WTC11 (cell line): ENCODE results near the gene ZDHHC11B. TPM values are rescaled to one million over a fixed set of nuclear protein-coding genes. Genes with fewer than 3 reads are reported as not detected.
A peak's percentile ranks its signal among the peaks of the same experiment; 100 is the strongest.

Experiments
- ATAC-seq: fragments of 200-7000 bp; cut with Tn5 transposase; 2 replicates; pipeline ENCODE4 v1.10.0; 2021; ENCODE audit warnings: mild to moderate bottlenecking, moderate library complexity
- CTCF ChIA-PET: fragments of 300-600 bp; sonication (Branson Sonifier 250); formaldehyde crosslinking; loops from one replicate; lab custom pipeline; 2021; ENCODE audit warnings: antibody characterized with exemption; lab: Charles Lee
- POLR2A ChIA-PET: fragments of 350-600 bp; sonication (Branson Sonifier 250); formaldehyde crosslinking; loops from one replicate; lab custom pipeline; 2021; ENCODE audit warnings: antibody characterized with exemption; lab: Charles Lee
- DNase-seq: peaks from one replicate; pipeline ENCODE4 v3.0.0; 2021; ENCODE audit warnings: low spot score
- H3K27ac Mint-ChIP-seq: 2 replicates; pipeline ENCODE4 v1.8.0; 2021; ENCODE audit warnings: mixed read lengths
- H3K27me3 Mint-ChIP-seq: 2 replicates; pipeline ENCODE4 v1.8.0; 2021; ENCODE audit warnings: low read depth, mild to moderate bottlenecking, moderate library complexity, mixed read lengths
- H3K36me3 Mint-ChIP-seq: 2 replicates; pipeline ENCODE4 v1.8.0; 2021; ENCODE audit warnings: mixed read lengths
- H3K4me1 Mint-ChIP-seq: 2 replicates; pipeline ENCODE4 v1.8.0; 2022; ENCODE audit warnings: mixed read lengths
- H3K4me3 Mint-ChIP-seq: 2 replicates; pipeline ENCODE4 v1.8.0; 2021; ENCODE audit warnings: mild to moderate bottlenecking, moderate library complexity, mixed read lengths
- H3K9me3 Mint-ChIP-seq: 2 replicates; pipeline ENCODE4 v1.8.0; 2021; ENCODE audit warnings: mixed read lengths
- ARID4B ChIP-seq: sonication (generic); formaldehyde crosslinking; IDR thresholded peaks from 2 replicates; pipeline ENCODE4 v1.8.0; 2023; ENCODE audit warnings: missing genetic modification reagents, mild to moderate bottlenecking, borderline replicate concordance
- ETV6 ChIP-seq: sonication (generic); formaldehyde crosslinking; IDR thresholded peaks from 2 replicates; pipeline ENCODE4 v1.8.1; 2022; ENCODE audit warnings: mild to moderate bottlenecking, missing genetic modification reagents
- GRHL2 ChIP-seq: fragments of 250-450 bp; sonication (Bioruptor Pico); IDR thresholded peaks from 2 replicates; pipeline ENCODE4 v1.8.0; 2022; ENCODE audit warnings: mild to moderate bottlenecking, moderate library complexity; ENCODE audit not compliant: insufficient replicate concordance, severe bottlenecking
- IRF1 ChIP-seq: sonication (generic); formaldehyde crosslinking; IDR thresholded peaks from 2 replicates; pipeline ENCODE4 v1.8.0; 2023; ENCODE audit warnings: missing genetic modification reagents
- IRF2 ChIP-seq: sonication (generic); formaldehyde crosslinking; IDR thresholded peaks from 2 replicates; pipeline ENCODE4 v1.8.0; 2022; ENCODE audit warnings: low read depth, missing genetic modification reagents, borderline replicate concordance
- NFE2L1 ChIP-seq: sonication (generic); formaldehyde crosslinking; IDR thresholded peaks from 2 replicates; pipeline ENCODE4 v1.8.1; 2023; ENCODE audit warnings: missing genetic modification reagents
- OVOL2 ChIP-seq: fragments of 250-450 bp; sonication (Bioruptor Pico); IDR thresholded peaks from 2 replicates; pipeline ENCODE4 v1.9.0; 2021; ENCODE audit warnings: mild to moderate bottlenecking, borderline replicate concordance
- RELA ChIP-seq: sonication (generic); formaldehyde crosslinking; IDR thresholded peaks from 2 replicates; pipeline ENCODE4 v1.8.1; 2022; ENCODE audit warnings: missing genetic modification reagents, mild to moderate bottlenecking, borderline replicate concordance
- RORB ChIP-seq: fragments of 250-450 bp; sonication (Bioruptor Pico); IDR thresholded peaks from 2 replicates; pipeline ENCODE4 v1.9.0; 2021; ENCODE audit warnings: mild to moderate bottlenecking
- ZNF281 ChIP-seq: sonication (generic); formaldehyde crosslinking; IDR thresholded peaks from 2 replicates; pipeline ENCODE4 v1.8.0; 2023; ENCODE audit warnings: mild to moderate bottlenecking, missing genetic modification reagents
- total RNA-seq: library from RNA; stranded (reverse); gene quantifications from 3 replicates; pipeline ENCODE4 v1.2.3, GENCODE V29; 2021
- TF ChIP-seq, protein P1 (sequence below): sonication (generic); formaldehyde crosslinking; IDR thresholded peaks from 2 replicates; pipeline ENCODE4 v1.8.1; 2023; ENCODE audit warnings: mild to moderate bottlenecking, missing genetic modification reagents, moderate library complexity
- TF ChIP-seq, protein P2 (sequence below): fragments of 250-450 bp; sonication (Bioruptor Pico); conservative IDR thresholded peaks from 2 replicates; pipeline ENCODE4 v1.9.0; 2021; ENCODE audit warnings: mild to moderate bottlenecking
- TF ChIP-seq, protein P3 (sequence below): sonication (generic); formaldehyde crosslinking; IDR thresholded peaks from 2 replicates; pipeline ENCODE4 v1.8.1; 2023; ENCODE audit warnings: mild to moderate bottlenecking, missing genetic modification reagents
- TF ChIP-seq, protein P4 (sequence below): fragments of 250-450 bp; sonication (Bioruptor Pico); IDR thresholded peaks from 2 replicates; pipeline ENCODE4 v1.9.0; 2021; ENCODE audit warnings: mild to moderate bottlenecking

ZDHHC11B gene
- total RNA-seq, 1 experiment from 2014 or later, result 2.3 TPM

DNA sequence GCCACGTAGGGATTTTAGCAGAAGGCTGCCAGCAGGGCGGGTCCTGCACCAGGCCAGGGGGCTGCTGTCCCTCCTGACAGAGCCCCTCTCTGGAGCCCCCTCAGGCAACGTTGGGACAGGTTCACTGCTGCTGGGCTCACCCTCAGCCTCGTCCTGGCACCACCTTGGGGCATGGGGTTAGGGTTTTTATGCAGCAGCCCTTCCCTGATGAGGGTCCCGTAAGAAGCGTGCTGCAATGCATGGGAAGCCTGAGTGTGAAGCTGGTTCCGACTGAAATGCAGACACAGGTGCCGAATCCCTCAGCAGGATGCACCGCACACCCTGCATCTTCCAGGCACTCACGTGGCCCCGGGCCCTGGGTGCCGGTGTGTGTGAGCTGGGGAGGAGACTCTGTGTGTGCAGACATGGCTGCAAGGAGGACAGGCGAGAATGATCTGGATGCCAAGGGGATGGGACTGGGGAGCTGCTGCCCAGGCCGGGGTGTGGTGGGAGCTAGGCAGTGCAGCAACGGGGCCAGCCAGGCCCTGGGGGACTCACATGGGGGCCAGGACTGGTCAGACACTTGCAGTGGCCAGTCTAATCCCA, 27.1 kb downstream of the ZDHHC11B start (continued):
- TF ChIP-seq ARID4B (CRISPR knock-in tag) (no peak), RORB (CRISPR knock-in tag) (no peak)
- TF ChIP-seq, protein P1, sequence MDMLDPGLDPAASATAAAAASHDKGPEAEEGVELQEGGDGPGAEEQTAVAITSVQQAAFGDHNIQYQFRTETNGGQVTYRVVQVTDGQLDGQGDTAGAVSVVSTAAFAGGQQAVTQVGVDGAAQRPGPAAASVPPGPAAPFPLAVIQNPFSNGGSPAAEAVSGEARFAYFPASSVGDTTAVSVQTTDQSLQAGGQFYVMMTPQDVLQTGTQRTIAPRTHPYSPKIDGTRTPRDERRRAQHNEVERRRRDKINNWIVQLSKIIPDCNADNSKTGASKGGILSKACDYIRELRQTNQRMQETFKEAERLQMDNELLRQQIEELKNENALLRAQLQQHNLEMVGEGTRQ (CRISPR knock-in tag), result no peak

- ChIA-PET POLR2A (no interaction called here), CTCF (interaction anchor here (0.8 to 1.8 kb wide), 2 partner anchors 85 to 310 kb away, joined by 3 to 8 read pairs; no protein-coding TSS in a partner anchor)
- DNase-seq (no peak), ATAC-seq (no peak)
- peak overlapping the region; percentile 53; the same call in 1 of the 2 replicates for H3K27ac Mint-ChIP-seq
- no peaks in the 10 kb centered on the region for H3K4me1 Mint-ChIP-seq
- no peaks in the 10 kb centered on the region; the same call in 1 of the 2 replicates for H3K27me3 Mint-ChIP-seq
- TF ChIP-seq GRHL2 (CRISPR knock-in tag), result no peak
- TF ChIP-seq, protein P1 (CRISPR knock-in tag), result no peak
- no peaks in the 10 kb centered on the region for H3K36me3 Mint-ChIP-seq
- no peaks in the 10 kb centered on the region for H3K9me3 Mint-ChIP-seq
- H3K4me3 Mint-ChIP-seq, result no peak overlapping the region
These were observed 27.6 kb downstream of the ZDHHC11B start for GRCh38 chr5:756865-757345.

DNA sequence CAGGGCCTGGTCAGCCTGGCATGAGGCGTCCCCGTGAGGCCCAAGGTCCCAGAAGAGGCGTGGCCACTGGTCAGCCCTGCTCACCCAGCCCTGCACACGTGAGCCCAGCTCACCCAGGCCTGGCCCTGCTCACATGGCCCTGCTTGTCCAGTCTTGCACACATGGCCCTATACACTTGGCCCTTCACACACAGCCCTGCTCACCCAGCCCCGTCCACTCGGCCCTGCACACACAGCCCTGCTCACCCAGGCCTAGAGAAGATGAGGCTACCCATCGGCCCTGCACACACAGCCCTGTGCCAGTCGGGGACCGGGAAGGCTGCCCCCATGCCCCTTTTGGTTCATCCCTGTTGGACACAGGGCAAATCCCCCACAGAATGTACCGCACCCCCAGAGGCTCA, 28.4 kb downstream of the ZDHHC11B start:
- Mint-ChIP-seq H3K4me3 (no peak overlapping the region), H3K27me3 (no peaks in the 10 kb centered on the region; the same call in 1 of the 2 replicates), H3K9me3 (no peaks in the 10 kb centered on the region), H3K4me1 (no peaks in the 10 kb centered on the region), H3K36me3 (no peaks in the 10 kb centered on the region), H3K27ac (no peak overlapping the region; the same call in 1 of the 2 replicates)
- ATAC-seq, result no peak
- CTCF ChIA-PET, result no interaction called here
- POLR2A ChIA-PET, result no interaction called here
- no peak for DNase-seq
- TF ChIP-seq OVOL2 (no peak), IRF1 (no peak), NFE2L1 (CRISPR knock-in tag) (no peak), IRF2 (CRISPR knock-in tag) (no peak), ZNF281 (CRISPR knock-in tag) (no peak), ETV6 (no peak), RELA (CRISPR knock-in tag) (no peak)
- TF ChIP-seq, protein P2, sequence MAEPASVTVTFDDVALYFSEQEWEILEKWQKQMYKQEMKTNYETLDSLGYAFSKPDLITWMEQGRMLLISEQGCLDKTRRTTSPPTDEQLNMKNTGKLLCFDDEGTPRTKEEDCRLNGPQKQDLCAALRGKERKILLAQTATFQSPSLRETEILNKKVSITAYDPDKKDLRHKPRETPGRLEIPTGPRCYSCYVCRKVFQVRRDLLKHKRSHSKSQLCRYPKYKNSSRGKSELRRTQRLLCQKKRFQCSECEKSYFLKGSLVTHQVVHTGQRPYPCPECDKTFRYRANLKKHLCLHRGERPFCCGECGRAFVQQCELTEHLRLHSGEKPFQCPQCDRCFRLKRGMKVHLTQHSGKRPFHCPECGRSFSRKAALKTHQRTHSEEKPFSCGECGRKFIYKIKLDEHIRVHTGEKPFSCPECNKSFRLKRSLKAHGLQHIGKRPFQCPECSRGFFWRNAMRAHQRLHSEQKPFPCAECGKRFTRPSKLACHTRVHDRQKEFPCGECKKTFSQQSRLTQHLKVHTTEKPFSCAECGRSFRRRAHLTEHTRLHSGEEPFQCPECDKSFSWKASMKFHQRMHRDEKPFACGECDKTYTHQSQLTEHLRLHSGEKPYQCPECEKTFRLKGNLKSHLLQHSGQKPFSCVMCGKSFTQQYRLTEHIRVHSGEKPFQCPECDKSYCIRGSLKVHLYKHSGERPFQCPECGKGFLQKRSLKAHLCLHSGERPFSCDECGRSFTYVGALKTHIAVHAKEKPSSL (CRISPR knock-in tag), result no peak
- TF ChIP-seq, protein P3, sequence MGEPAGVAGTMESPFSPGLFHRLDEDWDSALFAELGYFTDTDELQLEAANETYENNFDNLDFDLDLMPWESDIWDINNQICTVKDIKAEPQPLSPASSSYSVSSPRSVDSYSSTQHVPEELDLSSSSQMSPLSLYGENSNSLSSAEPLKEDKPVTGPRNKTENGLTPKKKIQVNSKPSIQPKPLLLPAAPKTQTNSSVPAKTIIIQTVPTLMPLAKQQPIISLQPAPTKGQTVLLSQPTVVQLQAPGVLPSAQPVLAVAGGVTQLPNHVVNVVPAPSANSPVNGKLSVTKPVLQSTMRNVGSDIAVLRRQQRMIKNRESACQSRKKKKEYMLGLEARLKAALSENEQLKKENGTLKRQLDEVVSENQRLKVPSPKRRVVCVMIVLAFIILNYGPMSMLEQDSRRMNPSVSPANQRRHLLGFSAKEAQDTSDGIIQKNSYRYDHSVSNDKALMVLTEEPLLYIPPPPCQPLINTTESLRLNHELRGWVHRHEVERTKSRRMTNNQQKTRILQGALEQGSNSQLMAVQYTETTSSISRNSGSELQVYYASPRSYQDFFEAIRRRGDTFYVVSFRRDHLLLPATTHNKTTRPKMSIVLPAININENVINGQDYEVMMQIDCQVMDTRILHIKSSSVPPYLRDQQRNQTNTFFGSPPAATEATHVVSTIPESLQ, result no peak
- TF ChIP-seq, protein P4, sequence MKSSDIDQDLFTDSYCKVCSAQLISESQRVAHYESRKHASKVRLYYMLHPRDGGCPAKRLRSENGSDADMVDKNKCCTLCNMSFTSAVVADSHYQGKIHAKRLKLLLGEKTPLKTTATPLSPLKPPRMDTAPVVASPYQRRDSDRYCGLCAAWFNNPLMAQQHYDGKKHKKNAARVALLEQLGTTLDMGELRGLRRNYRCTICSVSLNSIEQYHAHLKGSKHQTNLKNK (CRISPR knock-in tag), result no peak
- TF ChIP-seq, protein P1 (CRISPR knock-in tag), result no peak
